GM21529 (cell line): ENCODE measurements around the gene THSD4.

Experiments
- ATAC-seq: cut with Tn5 transposase; IDR thresholded peaks from one replicate; pipeline ENCODE4 v1.9.1; 2021; ENCODE audit not compliant: unreplicated experiment

The THSD4 gene

DNA sequence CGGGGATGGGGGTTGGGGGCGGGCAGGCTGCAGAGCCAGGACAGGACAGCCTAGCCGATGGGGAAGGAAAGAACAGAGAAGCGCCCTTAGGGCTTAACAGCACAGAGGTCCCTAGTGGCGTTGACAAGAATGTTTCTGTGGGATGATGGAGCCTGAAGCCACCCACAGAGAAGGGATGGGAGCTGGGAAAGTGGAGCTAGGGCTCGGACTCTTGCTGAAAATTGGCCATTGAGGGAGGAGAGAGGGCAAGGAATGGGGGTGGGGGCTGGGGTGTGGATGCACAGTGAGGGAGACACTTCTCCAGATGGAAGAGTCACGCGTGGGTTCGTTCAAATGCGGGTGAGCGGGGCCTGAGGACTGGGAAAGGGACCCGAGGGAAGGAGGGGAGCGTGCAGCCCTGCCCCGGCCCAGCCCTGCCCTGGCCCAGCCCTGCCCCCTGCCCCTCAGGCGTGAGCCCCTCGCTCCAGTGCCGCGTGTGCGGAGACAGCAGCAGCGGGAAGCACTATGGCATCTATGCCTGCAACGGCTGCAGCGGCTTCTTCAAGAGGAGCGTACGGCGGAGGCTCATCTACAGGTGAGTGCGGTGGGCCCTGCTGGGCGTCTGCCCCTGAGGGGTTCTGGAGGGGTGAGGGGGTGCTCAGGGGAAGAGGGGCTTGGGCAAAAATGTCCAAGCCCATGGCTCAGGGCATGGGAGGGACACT, 695.9 kb downstream of the THSD4 start:
- no peak for ATAC-seq

DNA sequence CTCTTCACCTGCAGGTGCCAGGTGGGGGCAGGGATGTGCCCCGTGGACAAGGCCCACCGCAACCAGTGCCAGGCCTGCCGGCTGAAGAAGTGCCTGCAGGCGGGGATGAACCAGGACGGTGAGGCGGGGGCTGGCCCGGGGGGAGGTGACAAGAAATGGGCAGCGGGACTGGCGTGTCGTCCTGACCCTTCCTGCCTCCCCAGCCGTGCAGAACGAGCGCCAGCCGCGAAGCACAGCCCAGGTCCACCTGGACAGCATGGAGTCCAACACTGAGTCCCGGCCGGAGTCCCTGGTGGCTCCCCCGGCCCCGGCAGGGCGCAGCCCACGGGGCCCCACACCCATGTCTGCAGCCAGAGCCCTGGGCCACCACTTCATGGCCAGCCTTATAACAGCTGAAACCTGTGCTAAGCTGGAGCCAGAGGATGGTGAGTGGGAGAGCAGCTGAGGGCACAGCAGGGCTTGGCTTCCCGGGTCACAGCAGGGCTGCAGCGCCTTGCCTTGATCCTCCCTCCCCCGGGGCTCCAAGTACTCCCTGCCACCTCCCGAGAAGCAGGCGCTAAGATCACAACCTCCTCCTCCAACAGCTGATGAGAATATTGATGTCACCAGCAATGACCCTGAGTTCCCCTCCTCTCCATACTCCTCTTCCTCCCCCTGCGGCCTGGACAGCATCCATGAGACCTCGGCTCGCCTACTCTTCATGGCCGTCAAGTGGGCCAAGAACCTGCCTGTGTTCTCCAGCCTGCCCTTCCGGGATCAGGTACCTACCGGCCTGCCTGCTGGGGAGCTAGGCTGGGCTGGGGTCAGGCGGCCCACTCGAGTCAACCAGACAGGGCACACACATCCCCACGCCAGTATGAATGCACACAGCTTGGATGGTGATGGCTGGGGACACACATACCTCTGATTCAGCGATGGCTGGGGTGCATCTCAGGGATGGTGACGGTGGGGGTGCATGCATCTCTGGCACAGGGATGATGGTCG, 696.8 kb downstream of the THSD4 start:
- no peak for ATAC-seq

DNA sequence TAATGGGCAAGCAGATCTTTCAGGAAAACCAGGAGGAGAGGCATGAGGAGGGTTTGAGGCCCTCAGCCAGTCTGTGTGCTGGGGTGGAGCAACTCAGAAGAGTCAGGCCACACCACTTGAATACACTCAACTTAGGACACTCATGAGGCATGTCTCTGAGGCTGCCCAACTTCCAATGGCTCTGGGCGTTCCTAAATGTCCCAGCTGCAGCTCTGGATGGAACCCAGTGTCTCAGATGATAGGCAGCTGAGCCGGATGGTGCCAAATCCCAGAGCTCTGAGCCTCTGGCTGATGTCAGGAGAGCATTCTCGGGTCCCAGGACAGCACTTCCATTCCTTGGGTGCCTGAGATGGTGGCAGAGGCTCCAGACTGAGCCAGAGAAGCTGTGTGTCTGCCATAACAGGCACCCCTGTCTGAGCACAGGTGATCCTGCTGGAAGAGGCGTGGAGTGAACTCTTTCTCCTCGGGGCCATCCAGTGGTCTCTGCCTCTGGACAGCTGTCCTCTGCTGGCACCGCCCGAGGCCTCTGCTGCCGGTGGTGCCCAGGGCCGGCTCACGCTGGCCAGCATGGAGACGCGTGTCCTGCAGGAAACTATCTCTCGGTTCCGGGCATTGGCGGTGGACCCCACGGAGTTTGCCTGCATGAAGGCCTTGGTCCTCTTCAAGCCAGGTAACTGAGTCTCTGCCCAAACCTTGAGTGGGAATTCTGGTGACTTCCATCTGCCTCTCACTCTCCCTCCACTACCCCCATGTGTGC, 697.9 kb downstream of the THSD4 start:
- ATAC-seq, result no peak

DNA sequence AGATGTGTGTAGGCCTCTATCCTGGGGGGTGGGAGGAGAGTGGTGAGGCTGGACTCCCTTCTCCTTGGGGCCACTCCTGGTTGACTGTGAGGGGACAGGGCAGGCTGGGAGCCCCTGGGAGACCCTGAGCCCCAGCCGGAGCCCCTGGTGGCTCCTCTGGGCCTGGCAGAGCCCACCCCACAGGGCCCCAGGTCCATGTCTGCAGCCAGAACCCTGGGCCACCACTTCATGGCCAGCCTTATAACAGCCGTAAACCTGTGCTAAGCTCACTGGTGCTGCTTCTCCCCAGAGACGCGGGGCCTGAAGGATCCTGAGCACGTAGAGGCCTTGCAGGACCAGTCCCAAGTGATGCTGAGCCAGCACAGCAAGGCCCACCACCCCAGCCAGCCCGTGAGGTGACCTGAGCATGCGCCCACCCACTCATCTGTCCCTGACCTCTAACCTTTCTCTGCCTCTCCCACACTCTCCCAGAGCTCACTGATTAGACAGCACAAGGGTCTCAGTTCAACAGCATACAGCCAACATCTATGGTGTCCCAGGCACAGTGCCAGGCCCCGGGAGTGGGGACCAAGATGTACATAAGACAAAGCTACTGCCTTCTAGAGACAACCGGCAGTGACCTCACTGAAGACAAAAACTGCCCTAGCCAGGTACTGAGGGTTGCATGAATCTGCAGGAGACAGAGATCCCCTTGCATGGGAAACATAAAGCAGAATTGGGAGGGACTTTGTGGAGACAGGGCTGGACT, 698.6 kb downstream of the THSD4 start:
- no peak for ATAC-seq

DNA sequence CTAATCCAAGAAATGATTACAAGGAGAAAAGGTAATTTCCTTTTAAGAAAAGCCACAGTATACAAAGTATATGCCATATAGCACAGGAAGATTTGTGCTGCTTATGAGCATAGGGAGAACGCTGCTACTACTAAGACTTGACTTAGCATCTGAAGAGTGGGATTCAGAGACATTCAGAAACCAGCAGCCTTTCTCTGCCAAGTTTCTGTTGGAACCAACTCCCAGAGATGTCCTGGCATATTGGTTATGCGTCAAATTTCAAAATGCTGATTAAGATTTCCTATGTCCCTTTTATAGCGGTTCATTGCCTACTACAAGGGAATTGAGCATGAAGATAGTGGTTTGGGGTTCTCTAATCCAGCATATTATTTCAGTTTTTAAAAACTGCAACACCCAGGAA, 700.0 kb downstream of the THSD4 start:
- ATAC-seq, result no peak

DNA sequence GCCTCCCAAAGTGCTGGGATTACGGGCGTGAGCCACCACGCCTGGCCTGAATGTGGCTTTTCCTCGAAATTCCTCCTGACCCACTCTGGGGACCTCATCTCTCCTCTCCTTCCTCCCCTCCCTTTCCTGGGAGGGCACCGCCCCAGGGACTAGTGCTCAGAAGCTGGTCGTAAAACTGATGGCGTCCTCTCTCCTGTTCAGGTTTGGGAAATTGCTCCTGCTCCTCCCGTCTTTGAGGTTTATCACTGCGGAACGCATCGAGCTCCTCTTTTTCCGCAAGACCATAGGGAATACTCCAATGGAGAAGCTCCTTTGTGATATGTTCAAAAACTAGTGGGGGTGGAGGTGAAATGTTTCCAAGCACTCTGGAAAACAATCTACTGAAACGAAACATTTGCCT, 702.1 kb downstream of the THSD4 start:
- no peak for ATAC-seq

DNA sequence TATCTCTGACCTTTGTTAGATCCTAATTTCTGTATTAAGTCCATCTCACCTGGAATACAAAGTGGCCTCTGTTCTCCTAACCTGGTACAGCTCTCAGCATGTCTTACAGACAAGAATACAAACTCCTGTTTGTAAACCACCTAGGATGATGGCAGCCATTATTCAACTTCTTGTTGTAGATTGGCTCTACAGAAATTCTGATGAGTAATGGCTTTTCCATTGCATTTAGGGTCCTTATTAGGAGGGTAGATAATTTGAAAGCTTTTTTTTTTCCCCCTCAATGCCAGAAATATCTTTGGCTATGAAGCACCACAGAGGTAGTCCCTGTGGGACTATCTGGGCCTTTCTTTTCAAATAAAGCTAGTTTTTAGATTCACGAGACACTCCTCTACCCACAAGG, 704.9 kb downstream of the THSD4 start:
- ATAC-seq, result no peak

DNA sequence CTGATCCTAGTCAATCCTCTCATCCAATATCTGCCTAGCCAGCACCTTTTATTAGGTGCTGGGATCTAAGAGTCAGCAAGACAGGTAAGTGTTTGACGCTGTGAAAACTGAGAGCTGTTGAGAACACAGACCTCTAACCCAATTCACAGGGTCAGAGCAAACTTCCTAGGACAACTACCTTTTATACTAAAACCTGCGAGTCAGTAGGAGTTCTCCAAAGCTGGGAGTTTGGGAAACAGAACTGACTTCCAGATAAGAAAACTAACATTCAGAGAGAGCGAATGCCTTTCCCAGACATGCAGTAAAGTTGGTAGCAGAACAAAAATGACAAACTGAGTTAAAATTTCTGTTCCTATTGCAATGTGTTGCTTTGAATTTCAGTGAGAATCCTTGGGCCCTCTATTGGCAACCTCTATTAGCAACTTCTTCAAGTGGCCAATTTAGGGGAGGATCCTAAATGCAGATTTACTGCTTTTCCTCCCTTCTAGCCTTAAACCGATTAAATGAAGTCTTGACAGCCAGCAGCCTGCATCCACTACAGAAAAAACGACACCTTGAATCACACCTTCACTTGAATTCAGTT, 706.4 kb downstream of the THSD4 start:
- ATAC-seq, result no peak

DNA sequence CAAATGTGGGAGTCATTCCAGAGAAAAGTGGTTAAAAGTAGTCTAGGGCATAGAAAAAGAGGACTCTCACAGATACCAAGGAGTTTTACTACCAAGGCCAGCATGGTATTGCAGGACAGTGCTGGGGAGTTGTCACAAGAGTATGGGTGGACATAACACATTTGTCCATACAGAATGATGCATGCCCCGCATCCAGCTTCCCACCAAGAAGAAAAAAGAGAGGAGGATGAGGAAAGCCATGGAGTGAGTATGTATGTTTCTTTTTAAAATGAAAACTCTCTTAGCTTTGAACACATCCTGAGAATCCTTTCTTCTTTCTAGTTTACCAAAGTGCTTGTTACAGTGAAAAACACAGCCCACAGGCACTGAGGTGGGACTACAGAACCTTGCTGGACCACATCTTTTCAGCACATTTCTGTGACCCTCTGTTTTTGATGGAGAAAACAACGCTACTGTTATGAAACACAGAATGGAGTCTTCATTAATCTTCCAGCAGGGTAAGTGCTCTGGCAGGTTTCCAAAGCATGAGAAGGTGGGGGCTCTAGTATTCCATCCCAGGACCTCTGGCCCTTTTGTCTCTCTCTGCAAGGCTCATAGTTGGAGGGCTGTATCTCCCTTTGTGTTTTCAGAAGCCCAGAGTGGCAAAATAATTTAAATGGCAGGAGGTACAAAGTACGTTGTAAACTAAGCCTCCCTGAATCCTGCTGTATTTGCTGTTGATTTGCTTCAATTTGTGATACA, 707.8 kb downstream of the THSD4 start:
- ATAC-seq, result no peak

DNA sequence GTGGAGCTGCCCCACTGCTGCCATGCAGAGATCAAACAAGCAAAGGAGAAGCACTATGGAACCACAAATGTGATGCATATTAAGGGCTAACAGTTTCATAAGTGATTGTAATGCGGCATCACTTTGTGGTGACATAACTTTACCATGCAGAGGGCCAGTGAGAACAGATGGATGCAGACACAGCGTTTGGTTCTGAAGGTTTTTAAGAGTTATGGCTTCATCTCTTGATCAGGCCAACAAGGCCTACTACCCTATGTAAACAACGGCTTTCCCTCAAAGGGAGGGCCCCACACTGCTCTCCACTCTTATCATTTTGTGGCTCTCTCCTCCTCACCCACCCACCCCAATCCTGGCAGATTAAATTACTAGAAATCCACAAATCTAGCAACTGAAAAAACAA, 708.5 kb downstream of the THSD4 start:
- ATAC-seq, result no peak

DNA sequence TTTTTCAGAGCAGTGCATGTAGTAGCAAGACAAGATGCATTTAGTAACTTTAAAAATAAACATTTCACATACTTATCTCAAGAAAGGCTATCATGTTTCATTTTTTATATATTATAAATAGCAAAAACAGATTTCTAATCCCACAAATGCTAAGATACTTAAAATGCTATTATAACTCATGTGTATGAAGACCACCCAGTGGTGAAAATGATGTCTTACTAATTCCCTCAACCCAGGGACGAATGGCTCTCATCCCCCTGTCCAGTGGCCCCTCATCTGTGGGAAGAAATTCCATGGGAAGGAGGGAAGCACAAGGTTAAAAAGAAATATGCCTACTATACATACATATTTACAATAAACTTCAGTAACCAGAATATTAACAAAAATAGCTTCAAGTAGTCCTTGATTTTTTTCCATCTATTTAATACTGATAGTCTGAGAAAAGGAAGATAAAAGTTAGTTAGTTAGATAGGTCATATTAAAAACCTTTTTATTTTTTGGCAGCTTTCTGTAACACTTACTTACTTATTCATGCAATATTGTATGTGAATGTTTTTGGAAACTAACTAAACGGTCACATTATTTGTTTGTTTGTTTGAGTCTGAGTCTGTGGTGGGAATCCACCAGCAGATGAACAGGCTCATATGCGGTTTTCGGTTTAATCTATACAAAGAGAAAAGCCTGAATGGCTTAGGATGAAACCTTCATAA, 709.9 kb downstream of the THSD4 start:
- no peak for ATAC-seq

DNA sequence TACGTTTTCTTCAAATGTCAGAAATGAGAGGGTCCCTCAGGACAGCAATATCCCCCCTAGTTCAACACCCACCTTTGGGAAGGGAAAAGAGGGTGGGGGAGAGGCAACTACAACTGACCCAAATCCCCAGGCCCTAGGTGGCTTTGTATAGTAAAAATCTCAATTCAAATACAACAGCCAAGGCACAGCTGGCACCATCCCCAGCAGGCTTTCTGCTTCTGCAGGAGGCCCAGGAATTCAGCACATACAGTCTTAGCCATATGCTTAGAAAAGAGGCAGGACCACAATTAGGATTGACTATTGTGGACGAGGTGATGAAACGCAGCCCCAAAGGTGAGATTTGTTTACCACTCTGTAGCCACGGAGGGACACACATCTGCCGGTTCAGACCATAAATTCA, 710.9 kb downstream of the THSD4 start:
- no peak for ATAC-seq

DNA sequence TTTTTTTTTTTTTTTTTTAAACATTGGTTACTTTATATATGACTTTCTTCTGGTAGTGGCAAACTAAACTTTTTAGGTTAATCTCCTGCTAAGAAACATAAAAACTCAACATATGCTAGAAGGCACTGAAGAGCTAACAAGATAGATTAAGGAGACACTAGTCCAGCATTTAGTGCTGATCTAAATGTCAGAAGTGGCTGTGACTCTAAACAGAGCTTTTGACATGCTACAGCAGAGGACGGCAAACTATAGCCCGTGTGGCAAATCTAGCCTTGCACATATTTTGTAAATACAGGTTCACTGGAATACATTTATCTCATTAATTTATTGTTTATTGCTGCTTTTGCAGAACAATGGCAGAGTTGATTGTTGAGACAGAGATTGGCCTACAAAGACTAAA, 715.7 kb downstream of the THSD4 start:
- no peak for ATAC-seq
